GM19023 (cell line): ENCODE results near the gene KRTAP4-5.
"Not testable (repeated sequence)": the region's sequence is repeated elsewhere in the genome, so short reads cannot be mapped to it uniquely, and the experiment has no call there.

ENCODE experiments used
- ATAC-seq: cut with Tn5 transposase; IDR thresholded peaks from one replicate; pipeline ENCODE4 v1.9.1; 2021; ENCODE audit warnings: mild to moderate bottlenecking, moderate library complexity; ENCODE audit not compliant: unreplicated experiment

Gene KRTAP4-5

GRCh38 chr17:41149652-41149985 lies at the start of gene KRTAP4-5:
TSS of gene KRTAP4-5 (minus strand) at chr17:41149825. CDS start at chr17:41149767, 58 bp downstream.
- ATAC-seq = no peak

DNA sequence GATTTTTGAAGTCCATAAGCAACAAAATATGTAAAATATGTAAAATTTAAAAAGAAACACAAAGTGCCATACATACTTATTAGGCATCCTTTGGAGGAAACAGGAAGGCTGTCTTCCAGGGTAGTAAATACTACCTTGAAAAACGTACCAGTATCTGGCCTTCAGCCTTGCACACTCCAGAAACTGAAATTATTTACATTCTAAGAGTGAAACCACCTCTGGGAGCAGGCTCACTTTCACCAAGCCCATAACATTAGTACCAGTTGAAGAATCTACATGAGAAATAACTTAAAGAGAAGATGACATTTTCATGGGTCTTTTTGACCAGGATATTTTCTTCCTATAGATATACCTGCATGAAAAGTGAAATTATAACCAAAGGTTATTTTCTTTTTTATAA lies 46.4 kb upstream of the KRTAP4-5 start:
- ATAC-seq = no peak

DNA sequence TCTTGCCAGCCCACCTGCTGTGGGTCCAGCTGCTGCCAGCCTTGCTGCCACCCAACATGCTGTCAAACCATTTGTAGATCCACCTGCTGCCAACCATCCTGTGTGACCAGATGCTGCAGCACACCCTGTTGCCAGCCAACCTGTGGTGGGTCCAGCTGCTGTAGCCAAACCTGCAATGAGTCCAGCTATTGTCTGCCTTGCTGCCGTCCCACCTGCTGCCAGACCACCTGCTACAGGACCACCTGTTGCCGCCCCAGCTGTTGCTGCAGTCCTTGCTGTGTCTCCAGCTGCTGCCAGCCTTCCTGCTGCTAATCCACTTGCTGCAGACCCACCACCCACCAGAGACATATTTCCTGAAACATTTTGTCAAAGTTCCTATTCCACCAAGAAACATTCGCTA lies 40.7 kb upstream of the KRTAP4-5 start:
- no peak for ATAC-seq

DNA sequence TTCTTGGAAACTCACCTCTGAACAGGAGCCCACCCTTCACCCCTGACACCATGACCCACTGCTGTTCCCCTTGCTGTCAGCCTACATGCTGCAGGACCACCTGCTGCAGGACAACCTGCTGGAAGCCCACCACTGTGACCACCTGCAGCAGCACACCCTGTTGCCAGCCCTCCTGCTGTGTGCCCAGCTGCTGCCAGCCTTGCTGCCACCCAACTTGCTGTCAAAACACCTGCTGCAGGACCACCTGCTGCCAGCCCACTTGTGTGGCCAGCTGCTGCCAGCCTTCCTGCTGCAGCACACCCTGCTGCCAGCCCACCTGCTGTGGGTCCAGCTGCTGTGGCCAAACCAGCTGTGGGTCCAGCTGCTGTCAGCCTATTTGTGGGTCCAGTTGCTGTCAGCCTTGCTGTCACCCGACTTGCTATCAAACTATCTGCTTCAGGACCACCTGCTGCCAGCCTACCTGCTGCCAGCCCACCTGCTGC lies 40.3 kb upstream of the KRTAP4-5 start, which contains the start of gene KRTAP9-1:
TSS of gene KRTAP9-1 (plus strand) at position 51 of the 482 bp plus-strand sequence. CDS start at position 51, 0 bp downstream.
- ATAC-seq = not testable (repeated sequence)

- no peak for ATAC-seq
These were observed 37.2 kb upstream of the KRTAP4-5 start for GRCh38 chr17:41186872-41187271.

DNA sequence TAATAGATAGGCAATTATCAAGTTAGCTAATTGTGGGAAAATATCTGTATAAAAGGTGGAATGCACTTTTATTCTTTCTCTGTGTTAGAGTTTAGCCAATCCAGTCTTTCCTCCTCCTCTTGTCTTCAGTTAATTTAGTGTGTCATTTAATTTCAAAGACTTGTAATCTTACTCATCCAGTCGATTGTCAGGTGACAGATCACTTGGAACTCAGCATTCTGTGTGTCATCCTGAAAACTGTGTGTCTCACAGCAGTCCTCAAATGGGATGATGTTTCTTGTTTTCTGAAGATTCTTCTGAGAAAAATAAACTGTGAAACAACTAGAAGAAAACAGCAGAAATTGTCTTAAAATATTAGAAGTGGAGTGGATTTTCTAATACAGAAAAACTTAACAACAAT lies 35.4 kb upstream of the KRTAP4-5 start:
- no peak for ATAC-seq

DNA sequence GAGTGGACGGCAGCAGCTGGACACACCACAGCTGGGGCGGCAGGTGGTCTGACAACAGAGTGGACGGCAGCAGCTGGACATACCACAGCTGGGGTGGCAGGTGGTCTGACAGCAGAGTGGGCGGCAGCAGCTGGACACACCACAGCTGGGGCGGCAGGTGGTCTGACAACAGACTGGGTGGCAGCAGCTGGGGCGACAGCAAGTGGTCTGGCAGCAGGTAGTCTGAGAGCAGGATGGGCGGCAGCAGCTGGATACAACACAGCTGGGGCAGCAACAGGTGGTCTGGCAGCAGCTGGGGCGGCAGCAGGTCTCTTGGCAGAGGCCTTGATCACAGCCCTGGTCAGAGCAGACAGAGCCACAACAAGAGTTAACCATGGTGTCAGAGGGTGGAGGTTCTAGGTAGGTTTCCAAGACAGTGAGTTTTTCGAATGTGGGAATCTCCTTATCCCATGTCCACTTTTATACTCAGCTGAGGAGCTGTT lies 34.9 kb upstream of the KRTAP4-5 start, which contains the start of gene KRTAP4-1:
TSS of gene KRTAP4-1 (minus strand) at position 432 of the 482 bp plus-strand sequence. CDS start at position 375, 57 bp downstream.
- no peak for ATAC-seq

DNA sequence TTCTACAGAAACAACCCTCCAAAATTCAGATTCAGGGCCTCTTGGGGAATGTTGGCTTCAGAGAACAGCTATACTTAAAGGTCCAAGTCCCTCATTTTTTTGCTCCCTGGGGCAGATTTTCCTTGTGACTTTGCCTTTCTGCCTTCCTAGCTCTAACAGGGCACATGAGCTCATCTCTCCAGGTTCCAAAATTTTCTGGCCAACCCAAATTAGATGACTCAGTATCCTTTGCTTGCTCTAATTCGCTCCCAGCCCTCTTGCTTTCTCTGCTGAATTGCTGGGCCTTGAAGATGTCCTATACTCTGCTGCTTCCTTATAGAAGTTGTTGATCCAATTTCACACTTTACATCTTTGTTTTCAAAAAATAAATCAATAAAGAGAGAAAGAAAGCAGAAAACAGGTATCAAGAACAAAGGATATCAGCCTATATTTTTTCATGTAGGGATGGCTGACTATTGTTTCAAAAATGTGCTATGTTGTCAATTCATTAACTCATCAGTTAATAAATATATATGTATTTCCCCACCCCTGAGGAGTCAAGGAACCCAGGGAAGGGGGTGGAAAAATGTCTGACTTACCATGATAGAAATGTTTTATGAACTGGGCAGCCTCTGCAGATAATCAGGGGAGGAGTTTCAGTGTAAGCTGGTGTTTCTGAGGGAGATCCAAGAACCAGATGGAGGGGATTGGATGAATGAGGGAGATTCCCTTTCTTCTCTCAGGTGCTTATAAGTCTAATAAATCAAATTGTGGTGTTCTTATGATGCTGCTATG lies 29.4 kb upstream of the KRTAP4-5 start:
- no peak for ATAC-seq

DNA sequence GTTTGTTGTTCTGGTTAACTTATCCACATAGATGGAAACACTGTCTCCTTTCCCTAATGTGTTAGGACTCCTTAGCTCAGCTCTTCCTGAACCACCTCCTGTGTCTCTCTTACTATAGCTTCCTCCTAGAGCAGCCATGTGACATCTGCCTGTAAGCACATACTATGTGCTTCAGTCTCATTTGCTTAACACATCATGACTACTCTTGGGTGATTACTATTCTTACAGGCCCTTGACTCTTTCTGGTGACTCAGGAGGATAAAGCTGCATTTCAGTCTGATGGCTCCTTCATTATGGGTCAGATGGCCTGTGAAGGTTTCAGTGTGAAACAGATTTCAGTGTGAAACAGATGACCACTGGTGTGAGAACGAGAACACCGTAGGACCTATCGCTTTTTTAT lies 28.7 kb upstream of the KRTAP4-5 start:
- no peak for ATAC-seq

DNA sequence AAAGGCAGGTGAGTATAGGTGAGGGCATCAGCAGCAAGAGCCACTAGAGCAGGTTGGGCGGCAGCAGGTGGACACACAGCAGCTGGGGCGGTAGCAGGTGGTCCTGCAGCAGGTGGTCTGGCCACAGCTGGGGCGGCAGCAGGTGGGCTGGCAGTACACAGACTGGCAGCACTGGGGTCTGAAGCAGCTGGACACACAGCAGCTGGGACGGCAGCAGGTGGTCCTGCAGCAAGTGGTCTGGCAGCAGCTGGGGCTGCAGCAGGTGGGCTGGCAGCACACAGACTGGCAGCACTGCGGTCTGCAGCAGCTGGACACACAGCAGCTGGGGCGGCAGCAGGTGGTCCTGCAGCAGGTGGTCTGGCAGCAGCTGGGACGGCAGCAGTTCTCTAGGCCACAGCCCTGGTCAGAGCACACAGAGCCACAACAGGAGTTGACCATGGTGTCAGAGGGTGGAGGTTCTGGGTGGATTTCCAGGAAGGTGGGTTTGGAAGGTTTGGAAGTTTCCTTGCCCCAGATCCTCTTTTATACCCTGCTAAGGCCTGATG lies 28.2 kb upstream of the KRTAP4-5 start, which contains the start of gene KRTAP4-2:
TSS of gene KRTAP4-2 (minus strand) at position 495 of the 545 bp plus-strand sequence. CDS start at position 438, 57 bp downstream.
- no peak for ATAC-seq

- ATAC-seq = no peak
These were observed 27.2 kb upstream of the KRTAP4-5 start for GRCh38 chr17:41176744-41177387.

DNA sequence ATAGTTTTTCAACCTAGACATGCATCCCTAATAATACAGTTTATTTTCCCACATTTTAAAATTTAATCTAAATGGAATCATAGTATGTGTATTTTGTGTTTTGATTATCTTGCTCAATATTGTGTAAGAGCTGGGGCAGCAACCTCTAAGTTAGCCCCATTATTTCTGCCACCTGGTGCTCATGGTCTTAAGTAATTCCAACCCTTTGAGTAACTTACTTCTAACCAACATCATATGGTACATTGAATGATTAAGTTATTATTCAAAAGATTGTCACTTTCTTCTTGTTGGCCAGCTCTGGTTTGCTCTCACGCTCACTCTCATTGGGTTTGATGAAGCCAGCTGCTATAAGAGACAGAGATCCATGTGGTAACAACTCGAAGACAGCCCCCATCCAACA lies 22.3 kb upstream of the KRTAP4-5 start:
- no peak for ATAC-seq

- no peak for ATAC-seq
These were observed 18.5 kb upstream of the KRTAP4-5 start, which contains the start of gene KRTAP4-3 for GRCh38 chr17:41168121-41168520. TSS of gene KRTAP4-3 (minus strand) at chr17:41168221. CDS start at chr17:41168172, 49 bp downstream.

- no peak for ATAC-seq
These were observed 17.9 kb upstream of the KRTAP4-5 start for GRCh38 chr17:41167561-41167960.

DNA sequence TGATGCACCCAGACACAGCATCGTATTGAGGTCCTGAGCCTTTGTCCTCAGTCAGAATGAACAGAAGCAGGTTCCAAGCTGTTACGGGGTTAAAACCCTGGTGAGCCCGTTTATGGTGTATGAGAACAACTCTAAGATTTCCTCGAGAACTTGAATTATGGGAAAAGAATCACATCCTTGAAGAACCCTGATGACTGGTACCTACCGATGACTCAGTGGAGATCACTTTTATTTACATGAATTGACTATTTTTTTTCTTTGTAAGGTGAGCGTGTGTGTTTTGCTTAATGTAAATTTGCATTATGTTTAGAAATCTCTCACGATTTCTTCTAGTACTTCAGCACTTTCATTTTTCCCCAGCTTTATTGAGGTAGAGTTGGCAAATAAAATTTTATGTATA lies 14.2 kb upstream of the KRTAP4-5 start:
- no peak for ATAC-seq

GRCh38 chr17:41160648-41161047 lies 11.0 kb upstream of the KRTAP4-5 start, which contains the start of gene KRTAP4-4:
TSS of gene KRTAP4-4 (minus strand) at chr17:41160748. CDS start at chr17:41160691, 57 bp downstream.
- no peak for ATAC-seq

DNA sequence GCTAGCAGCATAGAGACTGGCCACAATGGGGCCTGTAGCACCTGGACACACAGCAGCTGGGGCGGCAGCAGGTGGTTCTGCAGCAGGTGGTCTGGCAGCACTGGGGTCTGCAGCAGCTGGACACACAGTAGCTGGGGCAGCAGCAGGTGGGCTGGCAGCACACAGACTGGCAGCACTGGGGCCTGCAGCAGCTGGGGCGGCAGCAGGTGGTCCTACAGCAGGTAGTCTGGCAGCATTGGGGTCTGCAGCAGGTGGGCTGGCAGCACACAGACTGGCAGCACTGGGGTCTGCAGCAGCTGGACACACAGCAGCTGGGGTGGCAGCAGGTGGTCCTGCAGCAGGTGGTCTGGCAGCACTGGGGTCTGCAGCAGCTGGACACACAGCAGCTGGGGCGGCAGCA lies 10.6 kb upstream of the KRTAP4-5 start:
- not testable (repeated sequence) for ATAC-seq

- ATAC-seq = no peak
These were observed 4.2 kb upstream of the KRTAP4-5 start for GRCh38 chr17:41153856-41154255.

DNA sequence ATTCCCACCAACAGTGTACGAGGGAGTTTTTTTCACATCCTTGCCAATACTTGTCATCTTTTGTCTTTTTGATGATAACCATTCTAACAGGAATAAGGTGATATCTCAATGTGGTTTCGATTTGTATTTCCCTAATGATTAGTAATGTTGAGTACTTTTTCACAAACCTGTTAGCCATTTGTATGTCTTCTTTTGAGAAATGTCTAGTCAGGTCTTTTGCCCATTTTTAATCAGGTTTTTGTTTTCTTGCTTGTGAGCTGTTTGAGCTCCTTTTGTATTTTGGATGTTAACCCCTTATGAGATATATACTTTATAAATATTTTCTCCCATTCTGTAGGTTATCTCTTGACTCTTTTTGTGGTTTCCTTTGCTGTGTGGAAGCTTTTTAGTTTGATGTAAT lies 1.9 kb upstream of the KRTAP4-5 start:
- ATAC-seq = no peak

DNA sequence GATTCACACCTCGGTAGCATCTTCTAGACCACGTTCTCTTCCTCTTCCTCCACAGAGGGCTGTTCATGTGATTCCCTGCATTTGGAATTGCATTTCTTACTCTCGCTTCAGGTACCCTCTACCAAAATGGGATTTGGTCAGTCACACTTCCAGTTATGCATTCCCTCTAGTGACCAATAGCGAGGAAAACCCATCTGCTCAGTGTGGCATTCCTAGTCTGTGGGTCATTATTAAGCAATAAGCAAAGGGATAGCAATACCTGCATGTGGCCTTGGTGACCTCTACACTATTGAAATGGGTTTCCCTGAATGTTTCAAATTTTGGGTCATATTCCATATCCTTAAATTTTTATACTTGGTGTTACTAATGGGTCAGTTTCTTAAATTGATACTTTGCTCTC lies 401 bp upstream of the KRTAP4-5 start:
- ATAC-seq = no peak

DNA sequence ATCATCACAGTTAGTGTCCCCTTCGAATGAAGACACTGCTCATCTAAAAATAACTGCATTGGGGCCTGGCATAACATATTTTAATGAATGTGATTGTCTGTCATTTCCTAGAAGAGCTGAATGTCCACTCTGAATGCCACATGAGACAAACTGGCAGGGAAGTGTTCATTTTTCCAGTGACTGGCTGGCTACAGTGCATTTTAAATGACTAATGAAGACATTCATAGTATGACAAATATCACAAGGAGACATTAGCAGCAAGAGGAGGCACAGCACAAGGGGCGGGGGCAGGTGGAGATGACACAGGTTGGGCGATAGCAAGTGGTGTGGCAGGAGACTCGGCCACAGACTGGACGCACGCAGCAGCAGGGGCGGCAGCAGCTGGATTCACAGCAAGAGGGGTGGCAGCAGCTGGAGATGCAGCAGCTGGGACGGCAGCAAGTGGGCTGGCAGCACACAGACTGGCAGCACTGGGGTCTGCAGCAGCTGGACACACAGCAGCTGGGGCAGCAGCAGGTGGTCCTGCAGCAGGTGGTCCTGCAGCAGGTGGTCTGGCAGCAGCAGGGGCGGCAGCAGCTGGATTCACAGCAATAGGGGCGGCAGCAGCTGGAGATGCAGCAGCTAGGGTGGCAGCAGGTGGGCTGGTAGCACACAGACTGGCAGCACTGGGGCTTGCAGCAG lies 514 bp downstream of the KRTAP4-5 start:
- not testable (repeated sequence) for ATAC-seq
